ENCODE measurements around the gene GALNT18.
A peak's percentile ranks its signal among the peaks of the same experiment; 100 is the strongest.

GALNT18 gene

DNA sequence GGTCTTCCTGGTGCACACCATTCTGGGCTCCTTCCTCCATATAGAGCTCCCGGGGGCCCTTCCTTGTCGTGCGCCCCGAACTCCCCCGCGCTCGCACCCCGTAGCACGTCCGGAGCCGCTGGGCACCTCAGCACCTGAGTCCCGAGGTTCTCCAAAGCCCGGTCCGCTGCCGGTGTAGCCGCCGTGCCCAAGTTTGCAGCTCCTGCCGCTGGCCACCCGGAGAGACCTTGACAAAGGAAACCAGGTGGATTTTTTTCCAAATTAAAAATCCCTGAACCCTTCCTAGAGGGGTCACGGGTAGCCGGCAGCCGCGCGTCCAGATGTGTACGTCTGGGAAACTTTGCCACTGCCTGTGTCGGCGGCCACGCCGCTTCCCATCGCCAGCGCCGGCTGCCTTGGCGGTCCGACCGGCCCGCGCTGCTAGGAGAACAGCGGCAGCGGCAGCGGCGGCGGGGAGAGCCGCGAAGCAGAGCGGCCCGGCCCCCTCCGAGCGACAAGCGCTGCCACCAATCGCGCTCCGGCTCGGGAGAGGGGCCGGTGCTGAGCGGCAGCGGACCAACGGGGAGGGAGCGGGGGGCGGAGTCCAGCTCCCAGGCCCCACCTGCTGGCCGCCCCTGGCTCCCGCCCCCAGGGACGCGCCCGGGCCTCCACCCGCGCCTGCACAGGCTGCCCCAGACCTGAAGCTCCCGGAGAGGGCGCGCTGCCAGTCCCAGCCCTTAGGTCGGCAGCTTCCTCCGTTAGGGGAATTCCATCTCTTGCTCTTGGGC, at the start of gene GALNT18:
GALNT18 (minus strand) TSS at position 433 of the 767 bp plus-strand sequence.
- DNase-seq (ENCODE audit: low read depth) = peak; percentile 16

DNA sequence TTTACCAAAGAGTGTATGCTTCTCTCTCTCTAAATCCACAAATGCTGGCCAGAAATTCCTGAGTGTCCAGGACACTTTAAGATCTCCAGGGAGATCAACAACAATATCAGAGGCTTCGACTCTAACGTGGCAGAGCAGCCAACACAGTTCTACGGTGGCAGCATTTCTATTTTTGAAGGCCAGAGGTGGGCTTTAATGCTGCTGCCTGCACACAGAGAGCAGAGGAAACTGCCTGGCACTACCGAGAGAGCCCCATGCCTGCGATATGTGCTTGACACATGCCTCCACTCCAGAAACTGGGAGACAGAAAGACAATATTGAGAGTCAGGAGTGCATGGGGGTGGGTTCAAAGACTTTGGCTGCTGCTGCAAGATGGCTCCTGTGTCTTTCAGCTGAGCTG, 48.8 kb upstream of the GALNT18 start:
- DNase-seq (ENCODE audit: low read depth) = no peak

DNA sequence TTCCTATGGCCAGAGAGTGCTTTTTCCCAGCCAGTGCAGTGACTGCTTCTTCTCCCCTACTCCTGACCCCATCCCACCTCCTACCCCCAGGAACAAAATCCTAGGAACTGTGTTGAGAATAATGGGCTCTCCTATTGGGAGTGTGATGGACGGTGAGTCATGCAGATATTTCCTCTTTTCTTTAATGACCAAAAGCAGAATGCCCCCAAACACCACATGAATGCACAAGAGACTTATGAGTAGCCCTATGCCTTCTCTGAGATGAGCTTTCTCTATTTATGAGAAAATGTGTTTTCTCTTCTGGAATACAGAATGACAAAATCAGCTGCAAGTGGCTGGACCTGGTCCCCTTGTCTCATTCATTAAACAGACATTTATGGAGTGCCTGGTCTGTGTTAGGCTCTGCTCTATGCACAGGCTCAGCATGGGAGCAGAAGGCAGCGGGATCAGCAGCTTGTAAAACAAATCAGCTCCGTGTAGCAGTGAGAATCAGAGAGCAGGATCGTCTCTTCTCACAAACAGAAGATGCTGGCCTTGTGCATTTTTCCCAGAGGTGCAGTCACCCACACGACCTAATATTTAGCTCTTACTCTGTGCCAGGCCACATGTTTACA, 47.5 kb upstream of the GALNT18 start:
- DNase-seq (ENCODE audit: low read depth) = no peak

DNA sequence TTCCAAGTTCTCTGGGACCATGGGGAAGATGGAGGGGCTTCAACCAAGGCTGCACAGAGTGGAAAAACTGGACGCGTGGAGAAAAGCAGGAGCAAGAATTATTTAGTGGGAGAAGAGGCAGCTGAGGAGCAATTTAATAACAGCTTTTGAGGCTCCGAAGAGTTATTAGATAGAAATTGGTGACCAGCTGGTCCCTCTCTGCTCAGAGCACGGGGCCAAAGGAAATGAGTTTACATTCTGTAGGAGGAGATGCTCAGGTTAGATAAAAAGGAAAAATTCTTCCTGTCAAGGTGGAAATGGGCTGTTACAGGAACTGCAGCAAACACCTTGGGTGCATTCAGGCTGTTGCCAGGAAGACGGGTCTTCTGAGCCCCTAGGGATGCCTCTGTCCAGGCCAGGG, 47.0 kb upstream of the GALNT18 start:
- DNase-seq (ENCODE audit: low read depth) = no peak

DNA sequence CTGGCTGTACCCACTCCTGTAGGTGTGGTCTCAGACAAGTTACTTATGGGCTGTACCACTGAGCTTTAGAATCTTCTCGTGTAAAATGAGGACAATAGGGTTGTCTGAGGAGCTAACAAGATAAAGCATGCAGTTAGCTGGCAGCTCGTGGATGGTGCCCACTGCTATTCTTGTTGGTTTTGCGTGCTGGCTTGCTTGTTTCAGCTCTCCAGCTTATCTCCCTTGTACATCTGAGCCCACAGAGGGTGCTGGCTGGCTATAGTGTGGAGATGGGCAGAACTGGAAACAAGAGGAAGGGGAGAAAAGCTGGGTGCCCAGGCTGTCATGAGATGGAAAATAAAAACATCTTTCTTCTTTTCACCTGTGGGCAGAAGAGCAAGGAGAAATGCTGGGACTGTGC, 46.5 kb upstream of the GALNT18 start:
- DNase-seq (ENCODE audit: low read depth) = no peak

DNA sequence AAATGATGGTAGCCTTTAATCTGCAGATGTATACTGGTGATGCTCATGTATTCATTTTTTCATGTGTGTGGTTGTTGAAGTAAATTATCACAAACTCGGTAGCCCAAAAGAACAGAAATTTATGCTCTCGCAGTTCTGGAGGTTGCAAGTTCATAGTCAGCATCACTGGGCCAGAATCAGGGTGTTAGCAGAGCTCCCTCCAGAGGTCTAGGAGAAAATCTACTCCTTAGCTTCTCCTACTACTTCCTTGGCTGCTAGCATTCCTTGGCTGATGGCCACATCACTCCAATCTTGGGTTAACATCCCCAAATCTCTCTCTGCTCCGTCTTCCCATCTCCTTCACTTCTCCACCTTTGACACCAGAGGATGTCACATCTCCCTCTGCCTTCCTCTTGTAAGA, 45.3 kb upstream of the GALNT18 start:
- DNase-seq (ENCODE audit: low read depth) = no peak

DNA sequence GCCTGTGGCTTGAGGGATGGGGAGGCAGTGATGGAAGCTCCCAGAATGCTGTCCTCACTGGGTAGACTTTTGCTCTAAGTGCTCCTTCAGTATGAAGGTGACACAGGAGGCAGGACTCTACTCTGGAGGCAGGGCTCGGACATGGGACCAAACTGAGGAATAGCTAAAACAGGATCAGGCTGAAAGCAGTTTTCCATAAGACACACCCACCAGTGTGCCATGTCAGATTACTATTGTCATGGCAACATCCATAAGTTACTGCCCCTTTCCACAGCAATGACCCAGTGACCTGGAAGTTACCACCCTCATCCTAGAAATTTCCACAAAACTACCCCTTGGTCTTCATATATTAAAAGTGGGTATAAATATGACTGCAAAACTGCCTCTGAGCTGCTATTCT, 43.6 kb upstream of the GALNT18 start:
- DNase-seq (ENCODE audit: low read depth) = no peak

DNA sequence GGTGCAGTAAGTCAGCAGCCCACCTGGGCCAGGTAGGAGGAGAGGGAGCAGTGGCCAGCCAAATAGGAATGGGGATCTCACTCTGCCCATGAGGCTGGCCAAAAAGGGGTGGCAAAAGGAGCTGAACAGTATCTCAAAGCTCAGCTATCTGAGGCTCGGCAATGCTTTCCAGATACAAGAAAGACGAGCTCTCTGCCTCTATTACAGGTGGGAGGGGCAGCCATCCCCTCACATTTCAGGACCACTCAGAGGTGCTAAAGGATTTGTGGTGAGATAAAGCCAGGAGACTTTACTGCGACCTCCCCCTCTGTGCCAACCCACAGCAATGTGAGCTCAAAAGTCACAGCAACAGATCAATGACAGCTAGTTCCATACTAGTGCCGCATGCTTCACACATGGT, 42.1 kb upstream of the GALNT18 start:
- no peak for DNase-seq (ENCODE audit: low read depth)

DNA sequence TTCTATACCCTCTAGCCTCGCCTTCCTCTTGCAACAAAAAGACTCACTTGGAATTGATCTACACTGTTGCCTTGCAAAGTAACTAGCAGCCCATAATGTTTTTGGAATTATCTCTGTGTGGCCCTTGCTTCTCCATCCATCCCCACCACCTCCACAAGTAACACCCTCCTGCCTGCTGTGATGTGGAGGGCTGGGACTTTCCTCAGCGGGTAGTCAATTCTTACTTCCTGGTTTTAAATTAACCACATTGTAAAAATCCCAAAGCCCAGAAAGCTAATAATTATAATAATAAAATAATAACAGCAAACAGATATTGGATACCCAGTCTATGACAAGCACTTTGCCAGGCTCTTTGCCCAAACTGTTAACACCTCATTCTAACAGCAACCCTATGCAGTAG, 40.8 kb upstream of the GALNT18 start:
- DNase-seq (ENCODE audit: low read depth) = no peak

DNA sequence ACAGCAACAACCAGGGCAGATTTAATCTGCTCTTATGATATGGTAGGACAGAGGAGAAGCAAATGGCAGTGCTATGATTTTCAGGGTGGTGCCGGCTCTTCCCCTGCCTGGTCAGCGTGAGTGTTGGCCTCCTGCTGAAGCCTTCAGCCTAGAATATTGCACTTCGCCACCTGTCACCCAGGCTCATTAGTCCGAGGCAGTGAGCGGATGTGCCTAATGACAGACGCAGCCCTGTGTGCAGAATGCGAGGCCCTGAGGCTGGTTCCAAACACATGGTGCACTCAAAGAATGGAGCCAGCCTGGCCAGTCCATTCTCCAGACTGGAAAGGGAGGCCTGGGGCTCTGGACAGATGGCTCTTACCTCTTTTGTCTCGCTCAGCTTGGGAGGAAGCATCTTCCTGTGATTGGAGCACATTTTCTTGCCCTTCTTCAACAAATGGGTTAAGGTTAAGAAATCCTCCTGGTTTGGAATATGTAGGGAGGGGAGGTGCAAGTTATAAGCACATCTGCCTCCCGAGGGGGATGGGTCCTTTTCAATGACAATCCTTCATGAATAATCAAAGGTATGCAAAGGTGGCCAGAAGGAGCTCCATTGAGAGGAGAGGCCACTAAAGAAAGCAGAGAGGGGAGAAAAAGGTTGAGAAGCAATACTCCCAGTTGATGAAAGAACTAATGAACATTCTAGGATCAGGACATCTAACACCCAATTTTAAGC, 39.7 kb upstream of the GALNT18 start:
- no peak for DNase-seq (ENCODE audit: low read depth)

DNA sequence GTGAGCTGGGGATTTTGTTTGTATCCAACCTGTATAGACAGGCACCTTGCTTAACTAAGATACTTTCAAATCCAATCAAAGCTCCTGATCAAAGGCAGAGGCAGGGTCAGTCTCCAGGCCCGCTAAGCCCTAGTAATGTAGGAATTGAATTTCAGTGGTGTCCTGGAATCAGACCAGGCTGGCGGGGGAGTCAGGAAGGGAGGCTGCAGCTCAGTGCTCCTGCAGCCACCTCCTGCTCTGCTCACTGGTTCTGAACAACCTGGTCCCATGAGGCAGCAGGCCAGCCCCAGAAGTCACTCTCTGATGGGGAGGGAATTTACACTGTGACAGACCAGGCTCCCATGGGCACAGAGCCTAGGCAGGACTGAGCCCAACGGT, 38.5 kb upstream of the GALNT18 start:
- no peak for DNase-seq (ENCODE audit: low read depth)

DNA sequence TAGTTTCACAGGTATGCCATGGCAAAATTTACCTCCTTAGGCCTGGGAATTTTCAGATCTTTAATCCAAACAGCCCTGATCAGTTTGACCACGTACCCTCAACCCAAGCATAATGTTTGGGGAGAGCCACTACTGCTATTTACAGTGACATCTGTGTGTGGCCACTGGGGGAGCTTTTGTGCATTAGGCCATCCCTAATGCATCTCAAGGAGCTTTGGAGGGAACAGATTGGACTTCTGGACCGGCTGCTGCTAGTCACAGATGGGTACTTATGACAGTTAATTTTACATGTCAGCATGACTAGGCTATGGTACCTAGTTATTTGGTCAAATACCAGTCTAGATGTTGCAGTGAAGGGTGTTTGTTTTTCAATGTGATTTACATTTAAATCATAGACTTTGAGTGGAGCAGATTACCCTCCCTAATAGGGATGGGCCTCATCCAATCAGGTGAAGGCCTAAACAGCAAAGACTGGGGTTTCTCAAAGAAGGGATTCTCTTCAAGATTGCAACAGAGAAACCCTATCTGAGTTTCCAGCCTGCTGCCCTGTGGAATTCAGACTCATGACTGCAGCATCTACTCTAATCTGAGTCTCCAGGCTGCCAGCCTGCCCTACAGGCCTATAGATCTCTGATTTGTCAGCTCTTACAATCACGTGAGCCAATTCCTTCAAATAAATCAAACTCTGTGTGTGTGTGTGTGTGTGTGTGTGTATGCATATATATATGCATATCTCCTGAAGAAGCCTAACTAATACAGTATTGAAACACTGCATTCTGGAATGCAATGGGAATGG, 38.0 kb upstream of the GALNT18 start:
- DNase-seq (ENCODE audit: low read depth) = no peak

DNA sequence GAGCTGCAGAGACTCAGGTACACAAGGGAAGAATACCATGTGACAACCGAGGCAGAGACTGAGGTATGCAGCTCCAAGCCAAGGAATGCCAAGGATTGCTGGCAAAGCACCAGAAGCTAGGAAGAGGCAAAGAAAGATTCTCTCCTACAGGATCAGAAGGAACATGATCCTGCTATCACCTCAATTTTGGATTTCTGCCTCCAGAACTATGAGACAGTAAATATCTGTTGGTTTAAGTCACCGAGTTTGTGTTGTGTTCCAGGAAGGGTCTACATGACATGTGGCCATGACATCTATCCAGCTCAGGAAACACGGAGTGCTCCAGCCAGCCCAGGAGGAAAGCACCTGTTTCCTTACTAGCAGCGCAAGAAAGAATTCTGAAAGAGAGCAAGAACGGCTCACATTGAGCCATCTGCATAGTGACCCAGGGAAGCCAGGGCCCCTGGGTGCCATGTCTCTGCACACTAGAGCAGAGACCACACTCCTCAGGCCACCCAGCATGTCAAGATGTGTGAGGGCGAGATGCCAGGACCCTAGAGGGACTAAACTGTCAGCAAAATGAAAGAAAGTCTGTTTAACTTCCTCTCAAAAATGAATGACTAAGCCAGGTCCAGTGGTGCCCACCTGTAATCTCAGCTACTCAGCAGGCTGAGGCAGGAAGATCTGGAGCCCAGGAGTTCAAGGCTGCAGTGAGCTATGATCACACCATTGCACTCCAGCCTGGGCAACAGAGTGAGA, 35.6 kb upstream of the GALNT18 start:
- DNase-seq (ENCODE audit: low read depth) = no peak

DNA sequence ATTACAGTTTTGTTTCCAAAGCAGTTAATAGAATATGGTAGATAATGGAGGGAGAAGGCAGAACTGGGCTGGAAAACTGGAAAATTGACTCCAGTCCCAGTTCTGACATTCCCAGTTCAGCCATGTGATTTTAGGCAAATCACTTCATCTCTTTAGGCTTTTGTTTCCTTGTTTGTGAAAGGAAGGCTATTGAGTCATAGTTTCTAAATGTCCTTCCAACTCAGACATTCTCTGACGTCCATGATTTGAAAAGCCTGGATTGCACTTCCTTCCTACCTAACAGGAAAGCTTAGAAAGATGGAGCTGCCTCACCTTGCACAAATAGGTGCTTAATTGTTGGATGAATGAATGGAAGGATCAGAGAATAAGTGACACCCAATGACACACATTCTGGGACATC, 19.8 kb upstream of the GALNT18 start:
- DNase-seq (ENCODE audit: low read depth) = no peak

DNA sequence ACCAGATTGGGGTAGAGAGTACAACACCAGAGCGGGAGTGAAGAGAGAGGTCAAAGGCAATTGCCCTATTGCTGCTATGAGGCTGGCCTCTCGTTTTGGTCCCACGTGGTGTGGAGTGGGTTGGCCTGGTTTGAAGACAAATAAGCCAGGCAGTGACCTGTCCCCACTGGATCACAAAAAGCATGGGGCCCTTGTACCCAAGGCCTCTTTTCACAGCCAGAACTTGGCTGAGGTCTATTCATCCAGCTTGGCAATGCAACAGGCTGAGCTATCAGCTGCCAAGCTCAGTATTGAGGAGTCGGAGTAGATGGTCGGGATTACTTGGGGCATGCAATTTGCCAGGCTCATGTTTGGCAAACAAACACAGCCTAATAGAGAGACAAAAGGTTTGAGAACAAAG, 19.2 kb upstream of the GALNT18 start:
- DNase-seq (ENCODE audit: low read depth) = no peak

DNA sequence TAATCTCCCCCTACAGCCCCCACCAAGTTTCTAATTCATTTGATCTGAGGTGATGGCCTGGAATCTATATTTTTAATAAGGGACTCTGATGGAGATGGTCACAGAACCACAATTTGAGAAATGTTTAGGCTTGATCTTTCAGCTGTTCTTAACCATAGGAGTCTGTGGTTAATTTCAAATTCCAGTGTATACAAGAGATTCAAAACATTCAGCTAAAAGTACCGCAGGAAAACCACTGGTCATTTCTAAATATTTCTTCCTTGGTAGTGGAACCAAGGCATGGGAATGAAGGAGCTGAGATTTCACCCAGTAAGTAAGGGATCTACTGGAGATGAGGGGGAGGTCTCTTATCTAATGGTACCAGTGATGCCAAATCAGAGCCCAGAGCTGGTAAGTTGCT, 18.3 kb upstream of the GALNT18 start:
- no peak for DNase-seq (ENCODE audit: low read depth)

DNA sequence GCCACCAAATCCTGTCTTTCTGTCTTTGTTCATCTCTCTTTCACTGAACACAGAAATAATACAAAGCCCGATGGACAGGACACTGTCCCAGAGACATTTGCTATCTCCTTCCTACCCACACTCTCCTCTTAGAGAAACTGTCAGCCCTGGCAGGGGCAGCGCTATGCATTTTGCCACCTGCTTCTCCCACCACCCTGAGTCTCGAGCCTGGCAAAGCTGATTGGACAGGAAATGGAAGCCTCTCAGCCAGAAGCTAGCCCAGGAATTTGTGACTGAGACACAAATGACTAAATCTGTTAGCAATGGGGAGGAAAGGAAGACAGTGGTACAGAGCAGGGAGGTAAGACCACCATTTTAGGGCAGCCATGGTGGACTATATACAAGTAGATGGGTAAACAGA, 14.9 kb upstream of the GALNT18 start:
- no peak for DNase-seq (ENCODE audit: low read depth)

DNA sequence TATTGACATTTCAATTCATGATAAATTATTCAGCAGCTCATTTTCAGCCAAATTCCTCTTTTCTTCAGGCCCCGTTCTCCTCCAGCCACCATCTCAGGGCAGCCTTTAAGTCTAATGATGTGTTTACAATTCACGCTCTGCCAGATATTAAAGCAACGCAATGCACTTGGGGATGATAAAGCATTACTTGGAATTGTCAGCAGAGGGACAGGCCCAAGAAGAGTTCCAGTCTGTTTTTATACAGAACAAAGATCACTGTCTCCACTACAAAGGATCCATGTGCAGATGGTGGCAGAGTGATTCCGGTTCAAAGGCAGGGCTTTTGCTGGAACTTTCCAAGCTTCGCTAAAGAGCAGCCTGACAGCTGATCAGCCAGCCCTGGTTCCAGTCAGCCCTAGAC, 13.6 kb upstream of the GALNT18 start:
- no peak for DNase-seq (ENCODE audit: low read depth)

DNA sequence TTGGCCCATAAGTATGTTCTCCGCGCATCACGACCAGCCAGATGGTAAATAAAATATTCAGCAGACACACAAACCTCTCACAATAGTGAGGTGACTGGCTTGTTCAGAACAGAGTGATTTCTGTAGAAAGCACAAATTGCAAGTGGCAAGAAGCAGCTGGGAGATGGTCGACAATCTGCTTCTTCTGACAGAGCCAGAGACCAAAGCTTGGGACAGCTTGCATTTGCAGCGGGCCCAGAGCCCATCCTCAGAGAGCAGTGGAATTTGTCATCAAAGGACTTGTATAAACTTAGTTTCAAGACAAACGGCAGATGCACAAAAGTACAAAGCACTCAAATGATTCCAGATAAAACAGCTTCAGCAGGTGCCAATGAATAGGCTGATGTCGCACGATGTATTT, 7.6 kb upstream of the GALNT18 start:
- DNase-seq (ENCODE audit: low read depth) = no peak

DNA sequence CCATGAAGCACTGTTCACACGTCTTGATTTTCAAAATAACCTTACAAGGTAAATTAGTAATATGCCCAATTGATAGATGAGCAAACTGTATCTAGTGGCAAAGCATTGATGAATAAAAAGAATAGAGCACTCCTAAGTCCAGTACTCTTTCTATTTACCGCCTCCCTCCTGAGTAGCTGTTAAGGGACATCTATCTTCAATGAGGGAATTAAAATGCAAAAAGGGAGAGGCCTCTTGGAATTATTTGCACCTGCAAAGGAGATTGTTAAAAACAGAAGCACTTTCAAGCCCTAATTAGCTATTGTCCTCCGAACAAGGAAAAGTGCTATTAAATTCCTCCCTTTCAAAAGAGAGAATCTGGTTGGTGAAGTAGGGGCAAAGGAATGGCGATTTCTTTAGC, 6.8 kb upstream of the GALNT18 start:
- no peak for DNase-seq (ENCODE audit: low read depth)

DNA sequence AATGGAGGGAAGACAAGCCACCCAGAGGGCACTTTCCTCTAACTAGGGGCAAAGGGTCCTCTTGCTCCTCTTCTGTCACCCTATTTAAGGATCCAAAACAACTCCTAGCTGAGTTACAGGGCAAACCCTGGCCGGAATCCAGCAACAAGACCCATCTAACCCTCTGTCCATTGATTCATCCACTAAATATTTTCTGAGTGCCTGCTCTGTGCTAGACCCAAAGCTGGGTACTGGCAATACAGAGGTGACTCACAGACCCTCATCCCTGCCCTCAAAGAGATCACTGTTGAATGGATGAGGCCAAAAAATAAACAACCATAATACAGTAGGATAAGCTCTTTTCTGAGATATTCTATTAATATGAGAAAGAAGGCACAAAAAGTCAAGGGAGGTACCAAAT, 4.3 kb upstream of the GALNT18 start:
- no peak for DNase-seq (ENCODE audit: low read depth)

DNA sequence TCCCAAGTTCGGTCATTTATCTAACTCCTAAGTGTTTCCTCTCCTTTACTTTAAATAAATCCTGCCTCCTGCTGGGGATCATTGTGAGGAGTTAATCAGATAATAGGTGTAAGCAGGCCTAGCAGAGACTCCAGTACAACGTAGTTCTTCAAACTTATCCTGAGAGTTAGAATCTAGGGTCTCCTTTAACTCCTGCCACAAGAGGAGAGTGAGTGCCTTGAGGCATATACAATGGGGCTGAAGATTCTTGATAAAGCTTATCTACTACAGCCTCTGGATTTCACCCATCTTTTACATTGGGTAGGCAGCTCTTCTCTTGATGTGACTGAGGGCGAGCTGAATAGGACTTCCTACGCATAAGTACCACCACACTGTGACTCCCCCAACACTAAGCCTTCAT, 3.1 kb upstream of the GALNT18 start:
- DNase-seq (ENCODE audit: low read depth) = no peak
